ENCODE data around the gene GPR12. TPM values are rescaled to one million over a fixed set of nuclear protein-coding genes. Genes with fewer than 3 reads are reported as not detected.

Gene GPR12
- polyA plus RNA-seq, 3 donors from 2014 or later: 0.11 TPM; not detected in 2

DNA sequence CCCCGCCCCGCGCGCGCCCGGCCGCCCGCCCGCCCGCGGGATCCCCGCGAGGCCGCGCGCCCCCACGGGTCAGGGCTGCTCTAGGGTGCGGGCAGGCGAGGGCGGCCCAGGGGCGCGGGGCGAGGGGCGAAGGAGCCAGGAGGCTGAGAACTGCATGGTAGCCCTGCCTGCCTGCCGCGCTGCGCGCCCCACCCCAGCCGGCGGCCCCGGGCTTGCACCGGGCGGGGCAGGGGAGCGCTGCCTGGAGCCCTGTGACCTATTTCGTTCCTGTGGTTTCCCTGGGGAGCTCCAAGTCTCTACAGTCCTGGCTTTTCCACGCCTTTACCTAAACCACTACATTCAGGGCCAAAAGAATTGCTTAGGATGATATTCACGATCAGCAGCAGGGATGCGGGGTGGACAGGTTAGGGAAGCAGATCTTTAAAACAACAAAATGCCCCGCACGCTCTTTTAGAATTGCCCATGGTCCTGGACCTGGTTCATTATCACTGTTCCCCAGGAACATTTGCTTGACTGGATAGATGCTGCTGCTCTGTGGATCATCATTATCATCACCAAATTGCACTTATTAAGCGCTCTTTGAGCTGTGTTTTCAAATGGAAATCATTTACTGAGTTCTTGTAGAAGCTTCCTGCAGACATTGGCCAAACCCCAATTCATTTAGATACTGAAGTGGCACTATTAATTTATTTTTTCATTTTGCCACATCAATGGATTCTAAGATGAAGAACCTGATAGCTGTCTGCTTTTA is 421 bp upstream of the GPR12 start:
- Mint-ChIP-seq H3K27ac (no peak overlapping the region), H3K27me3 (ENCODE audit: low read depth in 3 of 3) (peaks cover 21 to 25% (median 24%) of the 10 kb centered on the region in 3 donors), H3K4me3 (peak overlapping the region; percentile 38 to 80 (median 69)), H3K4me1 (peaks cover 12 to 17% of the 10 kb centered on the region in 2 donors), H3K36me3 (no peaks in the 10 kb centered on the region), H3K9me3 (peaks cover 0 to 6% (median 0%) of the 10 kb centered on the region in 6 donors)
- no peak for DNase-seq

DNA sequence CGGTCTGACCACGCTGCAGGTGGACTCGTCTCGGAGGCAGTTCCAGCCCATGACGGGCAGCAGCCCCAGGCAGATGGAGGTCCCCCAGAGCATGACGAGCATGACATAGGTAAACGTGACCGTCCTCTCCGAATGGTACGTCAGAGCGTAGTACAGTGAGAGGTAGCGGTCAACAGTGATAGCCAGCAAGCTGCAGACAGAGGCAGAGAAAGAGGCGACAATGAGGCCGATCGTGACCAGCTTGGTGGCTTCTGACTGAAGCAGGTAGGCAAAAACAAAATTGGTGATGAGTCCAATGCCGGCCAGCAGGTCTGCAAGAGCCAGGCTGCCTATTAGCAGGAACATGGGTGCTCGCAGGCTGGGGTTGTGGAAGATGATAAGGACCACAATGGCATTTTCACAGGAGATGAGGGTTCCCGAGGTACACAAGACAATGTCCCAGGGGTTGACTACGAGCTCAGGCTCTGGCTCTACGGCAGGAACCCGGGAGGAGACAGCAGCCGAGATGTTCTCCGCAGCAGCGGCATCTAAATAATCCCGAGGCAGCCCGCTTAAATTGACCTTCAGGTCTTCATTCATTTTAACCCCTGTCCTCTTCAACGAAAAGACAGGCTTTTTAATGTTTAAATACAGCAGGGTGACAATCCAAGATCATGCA is 1.2 kb downstream of the GPR12 start:
- no peak for DNase-seq
- H3K36me3 Mint-ChIP-seq: no peaks in the 10 kb centered on the region
- H3K9me3 Mint-ChIP-seq: peaks cover 0 to 6% (median 0%) of the 10 kb centered on the region in 6 donors
- peak overlapping the region; percentile 46 to 75 (median 71) for H3K4me3 Mint-ChIP-seq
- H3K27ac Mint-ChIP-seq: no peak overlapping the region
- H3K27me3 Mint-ChIP-seq (ENCODE audit: low read depth in 3 of 3): peaks cover 21 to 25% (median 24%) of the 10 kb centered on the region in 3 donors
- peaks cover 12 to 17% of the 10 kb centered on the region in 2 donors for H3K4me1 Mint-ChIP-seq

DNA sequence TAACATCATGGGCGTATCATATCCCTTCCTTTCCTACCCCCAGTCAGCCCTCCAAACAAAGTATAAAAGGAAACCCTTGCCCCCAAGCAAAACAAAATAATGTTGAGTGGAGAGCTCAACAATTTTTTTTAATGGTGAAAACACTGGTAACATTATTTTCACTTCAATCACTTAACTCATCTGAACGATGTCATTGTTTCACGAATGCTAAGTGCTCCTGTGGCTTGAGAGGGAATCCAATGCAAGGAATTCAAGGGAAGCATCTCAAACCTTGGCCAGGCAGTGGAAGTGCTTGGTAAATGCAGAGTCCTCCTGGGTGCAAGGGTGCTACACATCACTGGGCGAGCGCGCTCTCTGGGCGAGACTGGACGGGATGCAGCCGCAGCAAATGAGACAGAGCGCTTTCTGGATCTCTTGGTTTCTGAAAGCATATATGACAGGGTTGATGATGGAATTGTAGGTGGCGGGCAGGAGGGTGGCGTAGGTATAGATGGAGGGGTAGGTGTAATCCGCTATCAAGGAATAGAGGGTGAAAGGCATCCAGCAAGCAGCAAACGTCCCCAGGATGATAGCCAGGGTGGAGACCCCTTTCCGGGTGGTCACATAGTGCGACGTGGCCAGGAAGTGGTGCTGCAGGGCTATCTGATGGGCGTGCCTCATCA is 2.0 kb downstream of the GPR12 start:
- H3K27ac Mint-ChIP-seq: no peak overlapping the region
- H3K4me3 Mint-ChIP-seq: peak overlapping the region; percentile 46 to 72 (median 48)
- no peaks in the 10 kb centered on the region for H3K36me3 Mint-ChIP-seq
- H3K4me1 Mint-ChIP-seq: peaks cover 12 to 17% of the 10 kb centered on the region in 2 donors
- DNase-seq: no peak
- peaks cover 21 to 25% (median 21%) of the 10 kb centered on the region in 3 donors for H3K27me3 Mint-ChIP-seq (ENCODE audit: low read depth in 3 of 3)
- H3K9me3 Mint-ChIP-seq: peaks cover 0 to 6% (median 0%) of the 10 kb centered on the region in 6 donors

DNA sequence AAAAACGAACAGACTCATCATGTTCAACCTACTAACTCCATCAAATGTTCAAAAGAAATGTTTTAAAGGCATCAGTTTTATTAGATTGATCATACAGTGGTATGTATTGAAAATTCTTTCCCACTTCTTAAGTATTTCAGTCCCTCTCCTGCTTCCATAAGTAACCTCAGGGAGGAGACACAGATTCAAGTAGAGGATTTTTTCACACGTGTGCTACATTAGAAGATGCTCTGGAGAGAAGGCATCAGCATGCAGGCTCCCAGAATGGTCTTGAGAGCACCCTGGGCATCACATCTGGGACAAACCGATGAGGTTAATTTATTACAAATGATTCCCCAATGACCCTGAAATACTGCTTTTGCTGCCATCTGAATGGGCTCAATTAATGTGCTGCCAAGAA is 3.6 kb downstream of the GPR12 start:
- Mint-ChIP-seq H3K27ac (no peak overlapping the region), H3K9me3 (peaks cover 0 to 6% (median 0%) of the 10 kb centered on the region in 6 donors), H3K36me3 (no peaks in the 10 kb centered on the region), H3K27me3 (ENCODE audit: low read depth in 3 of 3) (peaks cover 13 to 25% (median 17%) of the 10 kb centered on the region in 3 donors), H3K4me1 (peaks cover 12 to 17% of the 10 kb centered on the region in 2 donors), H3K4me3 (no peak overlapping the region)
- DNase-seq: no peak

DNA sequence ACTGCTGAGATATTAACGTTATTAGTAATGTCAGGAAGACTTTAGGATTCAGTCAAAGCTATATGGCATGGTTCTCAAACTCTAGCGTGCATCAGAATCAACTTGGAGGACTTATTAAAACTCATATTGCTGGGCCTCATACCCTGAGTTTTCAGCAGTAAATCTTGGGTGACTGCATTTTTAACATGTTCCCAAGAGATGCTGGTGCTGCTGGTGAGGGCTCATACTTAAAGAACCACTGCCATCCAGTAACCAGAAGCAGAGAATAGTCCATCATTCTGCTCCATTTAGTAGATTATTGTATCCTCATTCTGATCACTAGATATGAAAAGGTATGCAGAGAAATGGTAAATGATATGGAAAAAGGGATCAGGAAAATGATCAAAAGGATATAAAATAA is 7.9 kb downstream of the GPR12 start:
- no peaks in the 10 kb centered on the region for H3K9me3 Mint-ChIP-seq
- H3K27me3 Mint-ChIP-seq (ENCODE audit: low read depth in 3 of 3): peaks cover 0 to 2% (median 2%) of the 10 kb centered on the region in 3 donors
- DNase-seq: no peak
- no peak overlapping the region for H3K4me3 Mint-ChIP-seq
- H3K27ac Mint-ChIP-seq: no peak overlapping the region
- H3K36me3 Mint-ChIP-seq: no peaks in the 10 kb centered on the region
- no peaks in the 10 kb centered on the region for H3K4me1 Mint-ChIP-seq

DNA sequence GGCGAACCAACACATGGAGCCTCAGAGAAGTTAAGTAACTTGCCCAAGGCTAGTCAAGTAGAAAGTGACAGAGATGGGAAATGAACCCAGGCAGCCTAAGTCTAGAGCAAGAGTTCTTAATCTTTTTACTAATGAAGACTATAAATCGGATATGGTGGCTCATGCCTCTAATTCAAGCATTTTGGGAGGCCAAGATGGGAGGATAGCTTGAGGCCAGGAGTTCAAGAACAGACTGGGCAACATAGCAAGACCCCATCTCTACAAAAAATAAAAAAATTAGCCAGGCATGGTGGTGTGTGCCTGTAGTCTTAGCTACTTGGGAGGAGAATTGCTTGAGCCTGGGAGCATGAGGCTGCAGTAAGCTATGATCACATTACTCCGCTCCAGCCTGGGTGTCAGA is 10.7 kb downstream of the GPR12 start:
- Mint-ChIP-seq H3K4me1 (no peaks in the 10 kb centered on the region), H3K27ac (no peak overlapping the region), H3K4me3 (no peak overlapping the region), H3K36me3 (no peaks in the 10 kb centered on the region), H3K9me3 (no peaks in the 10 kb centered on the region), H3K27me3 (ENCODE audit: low read depth in 3 of 3) (peaks cover 0 to 5% (median 2%) of the 10 kb centered on the region in 3 donors)
- DNase-seq: no peak

DNA sequence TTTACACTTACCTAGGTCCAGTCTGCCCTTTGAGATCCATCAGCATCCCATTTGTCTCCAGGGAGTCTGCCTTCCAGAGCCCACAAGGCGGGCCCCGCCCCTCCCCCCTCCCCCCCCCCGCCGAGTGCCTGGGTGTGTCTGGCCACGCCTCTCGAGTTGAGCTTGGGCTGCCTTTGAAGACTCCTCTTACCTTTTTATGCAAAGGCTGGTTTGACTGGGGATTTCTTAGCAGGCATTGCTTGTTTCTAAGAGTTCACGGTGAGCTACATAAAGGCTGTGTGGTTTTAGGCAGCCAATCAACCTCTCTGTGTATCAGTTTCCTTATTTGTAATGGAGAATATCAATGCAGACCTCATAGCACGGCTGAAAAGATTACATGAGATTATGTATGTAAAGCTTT is 11.3 kb downstream of the GPR12 start:
- DNase-seq: no peak

DNA sequence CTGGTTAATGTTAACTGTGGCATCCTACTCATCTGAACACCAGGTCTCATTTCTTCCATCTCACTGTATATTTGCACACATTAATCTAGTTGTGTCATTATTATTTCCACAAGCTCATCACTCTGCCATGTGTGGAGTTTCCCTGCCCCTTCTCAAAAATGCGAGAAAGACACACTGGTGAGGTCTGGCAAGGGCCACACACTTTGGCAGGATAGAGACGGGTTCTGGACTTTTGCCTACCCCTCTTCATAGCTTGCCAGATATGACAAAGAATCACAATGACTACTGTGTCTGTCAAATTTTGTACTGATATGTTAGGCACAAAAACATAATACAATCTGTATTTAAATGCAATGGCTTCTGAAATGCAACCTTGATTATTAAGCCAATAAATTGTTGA is 12.9 kb downstream of the GPR12 start:
- H3K36me3 Mint-ChIP-seq: no peaks in the 10 kb centered on the region
- H3K4me3 Mint-ChIP-seq: no peak overlapping the region
- DNase-seq: no peak
- peaks cover 0 to 7% (median 3%) of the 10 kb centered on the region in 3 donors for H3K27me3 Mint-ChIP-seq (ENCODE audit: low read depth in 3 of 3)
- H3K9me3 Mint-ChIP-seq: no peaks in the 10 kb centered on the region
- H3K27ac Mint-ChIP-seq: no peak overlapping the region
- H3K4me1 Mint-ChIP-seq: no peaks in the 10 kb centered on the region

More for the DNA sequence above, 11.3 kb downstream of the GPR12 start:
- Mint-ChIP-seq H3K36me3 (no peaks in the 10 kb centered on the region), H3K27me3 (ENCODE audit: low read depth in 3 of 3) (peaks cover 0 to 7% (median 3%) of the 10 kb centered on the region in 3 donors), H3K4me1 (no peaks in the 10 kb centered on the region), H3K4me3 (no peak overlapping the region), H3K9me3 (no peaks in the 10 kb centered on the region), H3K27ac (no peak overlapping the region)

DNA sequence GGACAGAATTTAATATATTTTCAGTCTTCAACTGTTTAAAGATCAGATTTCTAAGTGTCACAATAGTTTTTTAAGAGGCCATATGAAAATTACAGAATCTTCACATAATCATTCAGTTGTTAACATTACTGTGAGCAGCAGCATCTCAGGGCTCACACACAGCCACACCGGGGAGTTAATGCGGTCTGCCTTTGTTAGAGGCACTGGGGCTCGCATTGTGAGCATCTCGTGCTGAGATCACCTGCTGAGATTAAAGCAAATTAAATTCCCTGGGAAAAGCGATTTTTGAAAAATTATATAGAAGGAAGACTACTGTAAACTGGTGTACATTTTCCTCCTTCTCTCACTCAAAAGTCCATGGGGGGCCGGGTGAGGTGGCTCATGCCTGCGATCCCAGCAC is 16.6 kb downstream of the GPR12 start:
- H3K36me3 Mint-ChIP-seq: peaks cover 0 to 5% (median 0%) of the 10 kb centered on the region in 3 donors
- peaks cover 2 to 5% (median 3%) of the 10 kb centered on the region in 3 donors for H3K27me3 Mint-ChIP-seq (ENCODE audit: low read depth in 3 of 3)
- no peak for DNase-seq
- H3K9me3 Mint-ChIP-seq: peaks cover 0 to 7% (median 5%) of the 10 kb centered on the region in 6 donors
- H3K4me1 Mint-ChIP-seq: no peaks in the 10 kb centered on the region
- no peak overlapping the region for H3K4me3 Mint-ChIP-seq
- H3K27ac Mint-ChIP-seq: no peak overlapping the region

DNA sequence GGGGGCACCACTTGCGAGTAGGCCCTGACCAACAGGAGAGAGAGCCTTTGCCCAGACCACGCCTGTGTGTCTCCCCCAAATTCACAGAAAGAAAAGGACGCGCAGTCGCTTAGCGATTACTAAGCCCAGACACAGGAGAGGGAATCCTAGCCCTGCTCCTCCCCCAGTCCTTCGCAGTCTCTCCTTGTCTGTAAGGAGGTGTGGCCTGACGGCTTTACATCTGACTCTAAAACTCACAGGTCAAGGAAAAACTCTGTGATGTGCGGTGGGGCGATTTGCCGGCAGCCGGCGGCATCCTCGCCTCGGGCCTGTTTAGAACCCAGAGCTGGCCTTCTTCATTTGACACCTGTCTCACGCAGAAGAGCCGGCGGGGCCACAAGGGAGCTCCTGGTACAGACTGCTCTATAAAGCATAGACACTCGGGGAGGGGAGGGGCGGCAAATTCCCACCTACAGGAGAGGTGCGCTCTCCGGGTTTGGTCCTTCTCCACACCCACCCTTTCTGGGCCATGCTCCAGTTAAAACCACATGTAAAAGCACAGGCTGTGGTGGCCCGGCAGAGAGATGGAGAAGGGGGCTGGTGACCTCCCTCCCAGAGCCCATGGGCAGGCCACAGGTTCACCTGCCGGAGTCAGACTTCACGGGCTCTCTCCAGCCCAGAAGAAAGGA is 17.8 kb downstream of the GPR12 start:
- Mint-ChIP-seq H3K4me1 (no peaks in the 10 kb centered on the region), H3K36me3 (peaks cover 2 to 6% (median 3%) of the 10 kb centered on the region in 3 donors), H3K27me3 (ENCODE audit: low read depth in 3 of 3) (peaks cover 2 to 7% (median 3%) of the 10 kb centered on the region in 3 donors), H3K4me3 (no peak overlapping the region), H3K9me3 (peaks cover 3 to 15% (median 9%) of the 10 kb centered on the region in 6 donors), H3K27ac (no peak overlapping the region)
- DNase-seq: no peak

DNA sequence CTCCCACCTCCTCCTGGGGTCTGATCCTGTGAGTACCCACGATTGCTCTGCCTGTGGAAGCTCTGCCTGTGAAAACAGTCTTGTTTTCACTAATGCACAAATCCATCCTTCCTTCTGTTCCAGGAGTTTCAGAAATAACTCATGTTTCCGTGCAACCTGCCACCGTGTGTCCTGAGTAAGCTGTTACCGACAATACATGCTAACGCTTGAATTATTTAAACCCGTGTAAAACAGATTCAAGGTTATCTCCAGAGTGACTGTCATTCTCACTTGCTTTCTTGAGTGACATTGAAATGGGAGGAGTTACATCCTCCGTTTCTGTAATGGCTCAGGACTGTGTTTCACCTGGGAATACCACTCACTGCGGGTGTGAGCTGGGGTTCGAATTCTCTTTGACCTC is 24.9 kb downstream of the GPR12 start:
- Mint-ChIP-seq H3K4me1 (no peaks in the 10 kb centered on the region), H3K27me3 (ENCODE audit: low read depth in 3 of 3) (peaks cover 0 to 10% (median 0%) of the 10 kb centered on the region in 3 donors), H3K4me3 (no peak overlapping the region), H3K27ac (no peak overlapping the region), H3K9me3 (peaks cover 6 to 17% (median 12%) of the 10 kb centered on the region in 6 donors), H3K36me3 (peaks cover 4 to 7% (median 5%) of the 10 kb centered on the region in 3 donors)
- no peak for DNase-seq

DNA sequence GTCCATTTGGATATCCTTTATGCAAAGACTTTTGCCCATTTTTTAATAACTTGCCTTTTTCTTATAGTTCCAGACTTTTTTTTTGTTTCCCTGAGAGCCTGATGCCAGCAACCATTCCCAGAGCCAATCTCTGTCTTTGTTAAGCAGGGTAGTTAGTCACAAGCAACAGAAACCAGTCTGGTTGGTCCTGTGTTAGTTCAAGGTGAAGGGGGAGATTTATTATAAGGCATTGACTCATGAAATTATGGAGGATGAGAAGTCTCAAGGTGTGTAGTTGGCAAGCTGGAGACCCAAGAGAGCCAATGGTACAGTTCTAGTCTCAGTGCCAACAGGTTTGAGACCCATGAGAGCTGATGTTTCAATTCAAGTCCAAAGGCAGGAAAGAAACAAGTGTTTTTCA is 33.0 kb downstream of the GPR12 start:
- no peaks in the 10 kb centered on the region for H3K36me3 Mint-ChIP-seq
- no peak for DNase-seq
- peaks cover 16 to 25% of the 10 kb centered on the region in 2 donors for H3K4me1 Mint-ChIP-seq
- peaks cover 0 to 5% (median 0%) of the 10 kb centered on the region in 3 donors for H3K27me3 Mint-ChIP-seq (ENCODE audit: low read depth in 3 of 3)
- no peak overlapping the region for H3K4me3 Mint-ChIP-seq
- H3K27ac Mint-ChIP-seq: peak overlapping the region in 1 of 6 donors; percentile 33
- H3K9me3 Mint-ChIP-seq: peaks cover 0 to 2% (median 0%) of the 10 kb centered on the region in 6 donors

DNA sequence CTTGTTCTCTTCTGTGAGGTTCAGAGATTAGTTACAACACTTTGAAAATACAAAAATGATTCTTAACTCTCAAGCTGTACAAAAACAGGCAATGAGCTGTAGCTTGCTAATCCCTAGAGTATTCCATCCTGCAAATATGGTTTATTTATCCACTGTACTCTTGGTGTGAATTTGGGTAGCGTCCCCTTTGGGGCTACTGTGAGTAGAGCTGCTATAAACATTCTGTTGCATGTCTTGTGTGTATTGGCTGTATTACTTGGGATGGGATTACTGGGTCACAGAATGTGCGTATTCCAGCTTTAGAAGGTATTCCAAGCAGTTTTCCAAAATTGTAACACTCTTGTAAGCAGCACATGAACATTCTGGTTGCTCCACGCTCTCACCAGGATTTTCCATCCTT is 33.5 kb downstream of the GPR12 start:
- H3K27ac Mint-ChIP-seq: no peak overlapping the region
- no peak overlapping the region for H3K4me3 Mint-ChIP-seq
- peaks cover 0 to 5% (median 0%) of the 10 kb centered on the region in 3 donors for H3K27me3 Mint-ChIP-seq (ENCODE audit: low read depth in 3 of 3)
- H3K9me3 Mint-ChIP-seq: peaks cover 0 to 2% (median 0%) of the 10 kb centered on the region in 6 donors
- DNase-seq: no peak
- H3K4me1 Mint-ChIP-seq: peaks cover 21 to 30% of the 10 kb centered on the region in 2 donors
- H3K36me3 Mint-ChIP-seq: no peaks in the 10 kb centered on the region
